ENCODE results near the gene TMEM19. TPM values are rescaled to one million over a fixed set of nuclear protein-coding genes. Genes with fewer than 3 reads are reported as not detected.
"Not testable (repeated sequence)": the region's sequence is repeated elsewhere in the genome, so short reads cannot be mapped to it uniquely, and the experiment has no call there.

TMEM19 gene
- total and polyA plus RNA-seq, 7 donors, result 6.0 to 31.1 (median 18.8) TPM

DNA sequence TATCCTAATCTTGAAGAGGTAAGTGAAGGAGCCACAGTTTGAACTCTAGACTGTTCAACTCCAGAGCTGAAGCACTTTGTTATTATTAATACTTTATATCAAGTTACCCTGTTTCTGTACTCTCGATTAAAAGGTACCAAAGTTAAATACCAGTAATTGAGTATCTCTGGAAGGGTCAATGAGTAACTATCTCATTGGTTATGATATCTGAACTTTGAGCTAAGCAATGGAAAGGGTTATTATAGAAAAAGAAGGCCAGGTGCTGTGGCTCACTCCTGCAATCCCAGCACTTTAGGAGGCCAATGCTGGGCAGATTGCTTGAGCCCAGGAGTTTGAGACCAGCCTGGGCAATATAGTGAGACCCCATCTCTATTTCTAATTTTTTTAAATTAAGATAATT is 9.9 kb downstream of the TMEM19 start:
- 61 to 91% (median 73%) methylated on average over 1 of the region's 1 CpG for WGBS, 3 donors
- Histone ChIP-seq H3K9me3 (no peaks in the 10 kb centered on the region), H3K4me1 (peaks cover 19% of the 10 kb centered on the region), H3K27ac (no peak overlapping the region), H3K36me3 (ENCODE audit: insufficient read depth in 1 of 2, low read depth in 1 of 2) (peaks cover 3 to 47% of the 10 kb centered on the region in 2 donors), H3K4me3 (no peak overlapping the region), H3K27me3 (ENCODE audit: insufficient read depth in 3 of 3, low read length in 2 of 3) (no peaks in the 10 kb centered on the region)
- ATAC-seq, result no peak
- DNase-seq, result no peak
- TF ChIP-seq, protein P1, sequence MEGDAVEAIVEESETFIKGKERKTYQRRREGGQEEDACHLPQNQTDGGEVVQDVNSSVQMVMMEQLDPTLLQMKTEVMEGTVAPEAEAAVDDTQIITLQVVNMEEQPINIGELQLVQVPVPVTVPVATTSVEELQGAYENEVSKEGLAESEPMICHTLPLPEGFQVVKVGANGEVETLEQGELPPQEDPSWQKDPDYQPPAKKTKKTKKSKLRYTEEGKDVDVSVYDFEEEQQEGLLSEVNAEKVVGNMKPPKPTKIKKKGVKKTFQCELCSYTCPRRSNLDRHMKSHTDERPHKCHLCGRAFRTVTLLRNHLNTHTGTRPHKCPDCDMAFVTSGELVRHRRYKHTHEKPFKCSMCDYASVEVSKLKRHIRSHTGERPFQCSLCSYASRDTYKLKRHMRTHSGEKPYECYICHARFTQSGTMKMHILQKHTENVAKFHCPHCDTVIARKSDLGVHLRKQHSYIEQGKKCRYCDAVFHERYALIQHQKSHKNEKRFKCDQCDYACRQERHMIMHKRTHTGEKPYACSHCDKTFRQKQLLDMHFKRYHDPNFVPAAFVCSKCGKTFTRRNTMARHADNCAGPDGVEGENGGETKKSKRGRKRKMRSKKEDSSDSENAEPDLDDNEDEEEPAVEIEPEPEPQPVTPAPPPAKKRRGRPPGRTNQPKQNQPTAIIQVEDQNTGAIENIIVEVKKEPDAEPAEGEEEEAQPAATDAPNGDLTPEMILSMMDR (IDR thresholded peaks at IDR 0.05), result no peak
- intact Hi-C loops (cut with DNase I), result no loop called here

DNA sequence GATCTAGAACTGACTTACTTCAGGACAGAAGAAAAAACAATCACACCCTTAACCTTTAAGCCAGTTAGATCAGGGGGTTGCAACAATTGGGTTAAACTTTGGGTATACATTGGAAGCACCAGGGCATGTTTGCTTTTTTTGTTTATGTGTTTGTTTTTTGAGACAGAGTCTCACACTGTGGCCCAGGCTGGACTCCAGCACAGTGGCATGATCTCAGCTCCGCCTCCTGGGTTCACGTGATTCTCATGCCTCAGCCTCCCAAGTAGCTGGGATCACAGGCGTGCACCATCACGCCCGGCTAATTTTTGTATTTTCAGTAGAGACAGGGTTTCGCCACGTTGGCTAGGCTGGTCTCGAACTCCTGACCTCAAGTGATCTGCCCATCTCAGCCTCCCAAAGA is 16.3 kb downstream of the TMEM19 start:
- H3K36me3 ChIP-seq (ENCODE audit: insufficient read depth in 1 of 2, low read depth in 1 of 2), result peaks cover 6 to 78% of the 10 kb centered on the region in 2 donors
- H3K4me1 ChIP-seq; H3K9me3 ChIP-seq; intact Hi-C loops (cut with DNase I); DNase-seq; H3K4me3 ChIP-seq; H3K27ac ChIP-seq; H3K27me3 ChIP-seq (ENCODE audit: insufficient read depth in 3 of 3, low read length in 2 of 3); ATAC-seq: not testable (repeated sequence)
- 94% methylated on average over 8 of the region's 8 CpGs for WGBS, 3 donors

DNA sequence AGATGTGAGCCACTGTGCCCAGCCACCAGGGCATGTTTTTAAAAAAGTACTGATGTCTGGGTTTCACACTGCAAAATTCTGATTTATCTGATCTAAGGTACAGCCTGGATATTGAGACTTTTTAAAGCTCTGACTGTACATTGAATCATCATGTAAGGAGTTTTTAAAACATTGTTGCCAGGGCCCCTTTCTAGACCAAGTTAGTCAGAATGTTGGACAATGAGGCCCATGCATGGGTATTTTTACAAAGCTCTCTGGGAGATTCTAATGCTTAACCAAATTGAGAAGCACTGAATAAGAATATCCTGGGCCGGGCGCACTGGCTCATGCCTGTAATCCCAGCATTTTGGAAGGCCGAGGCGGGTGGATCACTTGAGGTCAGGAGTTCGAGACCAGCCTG is 16.7 kb downstream of the TMEM19 start:
- Histone ChIP-seq H3K27ac (no peak overlapping the region), H3K4me3 (no peak overlapping the region), H3K9me3 (no peaks in the 10 kb centered on the region), H3K27me3 (ENCODE audit: insufficient read depth in 3 of 3, low read length in 2 of 3) (no peaks in the 10 kb centered on the region), H3K4me1 (no peaks in the 10 kb centered on the region), H3K36me3 (ENCODE audit: insufficient read depth in 1 of 2, low read depth in 1 of 2) (peaks cover 6 to 78% of the 10 kb centered on the region in 2 donors)
- 94 to 98% (median 96%) methylated on average over 5 of the region's 5 CpGs for WGBS, 3 donors
- intact Hi-C loops (cut with DNase I), result no loop called here
- TF ChIP-seq, protein P1 (IDR thresholded peaks at IDR 0.05), result no peak
- no peak for DNase-seq
- ATAC-seq, result no peak

DNA sequence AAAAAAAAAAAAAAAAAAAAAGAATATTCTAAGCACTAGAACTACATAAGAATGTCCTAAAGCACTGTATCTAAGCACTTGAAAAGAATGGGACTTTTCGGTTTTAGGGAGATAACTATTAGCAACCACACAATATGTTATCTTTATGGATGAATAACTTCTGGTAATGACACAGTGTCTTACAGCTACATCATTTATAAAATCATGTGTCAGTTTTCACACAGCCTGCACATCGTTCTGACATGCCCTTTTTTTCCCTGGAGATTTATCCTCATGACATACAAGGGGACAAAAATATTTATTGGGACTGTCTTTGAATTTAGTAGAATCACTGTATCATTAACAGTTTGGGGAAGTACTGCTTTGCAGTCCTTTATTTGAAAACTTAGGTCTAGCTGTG is 17.3 kb downstream of the TMEM19 start:
- DNase-seq (no peak), ATAC-seq (no peak)
- no peak overlapping the region for H3K4me3 ChIP-seq
- H3K27ac ChIP-seq, result no peak overlapping the region
- intact Hi-C loops (cut with DNase I), result no loop called here
- no peaks in the 10 kb centered on the region for H3K4me1 ChIP-seq
- no peaks in the 10 kb centered on the region for H3K27me3 ChIP-seq (ENCODE audit: insufficient read depth in 3 of 3, low read length in 2 of 3)
- peaks cover 6 to 73% of the 10 kb centered on the region in 2 donors for H3K36me3 ChIP-seq (ENCODE audit: insufficient read depth in 1 of 2, low read depth in 1 of 2)
- TF ChIP-seq, protein P1 (IDR thresholded peaks at IDR 0.05), result no peak
- WGBS, 3 donors, result 74 to 84% (median 75%) methylated on average over 2 of the region's 2 CpGs
- H3K9me3 ChIP-seq, result no peaks in the 10 kb centered on the region

- ATAC-seq (no peak), DNase-seq (no peak)
- Histone ChIP-seq H3K36me3 (ENCODE audit: insufficient read depth in 1 of 2, low read depth in 1 of 2) (peaks cover 3 to 56% of the 10 kb centered on the region in 2 donors), H3K27me3 (ENCODE audit: insufficient read depth in 3 of 3, low read length in 2 of 3) (no peaks in the 10 kb centered on the region), H3K4me1 (no peaks in the 10 kb centered on the region), H3K9me3 (no peaks in the 10 kb centered on the region), H3K27ac (no peak overlapping the region), H3K4me3 (no peak overlapping the region)
- intact Hi-C loops (cut with DNase I), result no loop called here
- TF ChIP-seq, protein P1 (IDR thresholded peaks at IDR 0.05), result no peak
- whole genome bisulfite sequencing, 3 donors, result 84 to 90% (median 88%) methylated on average over 2 of the region's 2 CpGs
Observed at GRCh38 chr12:71704920-71705319, 19.0 kb downstream of the TMEM19 start.
